Peyer's patch (tissue), 4 donors: ENCODE data around the gene COL9A2.

ENCODE experiments used
- POLR2A ChIP-seq, 2 donors: fragments of 450-650 bp; IDR thresholded peaks; one replicate each; pipeline ENCODE4 v1.5.1; 2017; ENCODE audit warnings: antibody characterized with exemption in 2 of 2, mild to moderate bottlenecking in 2 of 2, moderate library complexity in 2 of 2
- TF ChIP-seq, protein P1 (sequence below), 6 experiments: fragments of 450-650 bp in 4 of 6; fragments of 200-600 bp in 2 of 6; sonication (generic) in 1 of 6; IDR thresholded peaks; one replicate each; pipeline ENCODE4 v1.5.1; 2017 to 2019; ENCODE audit warnings: antibody characterized with exemption in 6 of 6, mild to moderate bottlenecking in 3 of 6, moderate library complexity in 1 of 6

DNA sequence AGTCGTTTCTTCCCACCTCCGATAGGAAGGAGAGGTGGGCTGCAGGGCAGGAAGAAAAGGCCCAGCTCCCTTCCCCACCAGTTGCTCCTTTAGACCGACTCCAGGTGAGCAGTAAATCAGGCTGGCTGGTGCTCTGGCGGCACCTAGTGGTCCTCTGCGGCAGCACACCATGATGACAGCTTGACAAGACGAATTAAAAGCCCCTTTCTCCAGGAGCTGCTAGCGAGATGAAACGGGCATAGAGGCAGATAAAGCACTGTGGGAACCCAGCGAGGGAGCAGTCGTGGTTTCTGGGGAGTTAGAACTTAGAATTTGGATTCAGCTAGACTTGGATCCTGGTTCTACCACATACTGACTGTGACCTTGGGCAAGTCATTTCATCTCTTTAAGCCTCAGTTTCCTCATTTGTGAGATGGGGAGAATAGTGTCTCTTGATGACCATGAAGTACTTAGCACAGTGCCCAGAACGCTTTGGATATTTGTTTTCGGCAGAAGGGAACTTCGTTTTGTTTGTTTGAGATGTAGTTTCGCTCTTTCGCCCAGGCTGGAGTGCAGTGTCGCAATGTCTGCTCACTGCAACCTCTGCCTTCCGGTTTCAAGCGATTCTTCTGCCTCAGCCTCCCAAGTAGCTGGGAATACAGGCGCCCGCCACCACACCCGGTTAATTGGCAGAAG, 21.8 kb upstream of the COL9A2 start:
- TF ChIP-seq, protein P1, sequence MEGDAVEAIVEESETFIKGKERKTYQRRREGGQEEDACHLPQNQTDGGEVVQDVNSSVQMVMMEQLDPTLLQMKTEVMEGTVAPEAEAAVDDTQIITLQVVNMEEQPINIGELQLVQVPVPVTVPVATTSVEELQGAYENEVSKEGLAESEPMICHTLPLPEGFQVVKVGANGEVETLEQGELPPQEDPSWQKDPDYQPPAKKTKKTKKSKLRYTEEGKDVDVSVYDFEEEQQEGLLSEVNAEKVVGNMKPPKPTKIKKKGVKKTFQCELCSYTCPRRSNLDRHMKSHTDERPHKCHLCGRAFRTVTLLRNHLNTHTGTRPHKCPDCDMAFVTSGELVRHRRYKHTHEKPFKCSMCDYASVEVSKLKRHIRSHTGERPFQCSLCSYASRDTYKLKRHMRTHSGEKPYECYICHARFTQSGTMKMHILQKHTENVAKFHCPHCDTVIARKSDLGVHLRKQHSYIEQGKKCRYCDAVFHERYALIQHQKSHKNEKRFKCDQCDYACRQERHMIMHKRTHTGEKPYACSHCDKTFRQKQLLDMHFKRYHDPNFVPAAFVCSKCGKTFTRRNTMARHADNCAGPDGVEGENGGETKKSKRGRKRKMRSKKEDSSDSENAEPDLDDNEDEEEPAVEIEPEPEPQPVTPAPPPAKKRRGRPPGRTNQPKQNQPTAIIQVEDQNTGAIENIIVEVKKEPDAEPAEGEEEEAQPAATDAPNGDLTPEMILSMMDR (IDR thresholded peaks at IDR 0.05), result peak; percentile 95 to 99 (median 98)
- no peak for TF ChIP-seq POLR2A (IDR thresholded peaks at IDR 0.05)
